ENCODE data around the gene ITPKC.

- TF ChIP-seq CTCF (conservative IDR thresholded peaks at IDR 0.05; ENCODE audit: low read length): no peak
- TF ChIP-seq EZH2phosphoT487 (IDR thresholded peaks at IDR 0.05; ENCODE audit: borderline replicate concordance): no peak
Measured at GRCh38 chr19:40777937-40778705, 61.2 kb downstream of the ITPKC start, which contains the start of gene RAB4B.
